ENCODE results near the gene CNKSR3.
"Not testable (repeated sequence)": the region's sequence is repeated elsewhere in the genome, so short reads cannot be mapped to it uniquely, and the experiment has no call there.

The CNKSR3 gene

GRCh38 chr6:154510144-154510905 is at the start of gene CNKSR3:
TSS of gene CNKSR3 (minus strand) at chr6:154510685. CDS start at chr6:154510114, 571 bp downstream.
- in situ Hi-C loops (cut with HindIII; ENCODE audit: low pct_unique_long_range_greater_than_20kb, low sequenced_read_pairs), result no loop called here

GRCh38 chr6:154558984-154559383 is 48.5 kb upstream of the CNKSR3 start:
- in situ Hi-C loops (cut with HindIII; ENCODE audit: low pct_unique_long_range_greater_than_20kb, low sequenced_read_pairs), result no loop called here
- no peak for DNase-seq (ENCODE audit: low read depth in 1 of 2, low spot score in 1 of 2)
- no peak for TF ChIP-seq JUND (IDR thresholded peaks at IDR 0.05; ENCODE audit: low read depth)

More at GRCh38 chr6:154510144-154510905, at the start of gene CNKSR3:
- DNase-seq (ENCODE audit: low read depth in 1 of 2, low spot score in 1 of 2), result no peak
- no peak for TF ChIP-seq JUND (IDR thresholded peaks at IDR 0.05; ENCODE audit: low read depth)

GRCh38 chr6:154558513-154558912 is 48.0 kb upstream of the CNKSR3 start:
- no peak for TF ChIP-seq JUND (IDR thresholded peaks at IDR 0.05; ENCODE audit: low read depth)
- no peak for DNase-seq (ENCODE audit: low read depth in 1 of 2, low spot score in 1 of 2)
- in situ Hi-C loops (cut with HindIII; ENCODE audit: low pct_unique_long_range_greater_than_20kb, low sequenced_read_pairs), result no loop called here

DNA sequence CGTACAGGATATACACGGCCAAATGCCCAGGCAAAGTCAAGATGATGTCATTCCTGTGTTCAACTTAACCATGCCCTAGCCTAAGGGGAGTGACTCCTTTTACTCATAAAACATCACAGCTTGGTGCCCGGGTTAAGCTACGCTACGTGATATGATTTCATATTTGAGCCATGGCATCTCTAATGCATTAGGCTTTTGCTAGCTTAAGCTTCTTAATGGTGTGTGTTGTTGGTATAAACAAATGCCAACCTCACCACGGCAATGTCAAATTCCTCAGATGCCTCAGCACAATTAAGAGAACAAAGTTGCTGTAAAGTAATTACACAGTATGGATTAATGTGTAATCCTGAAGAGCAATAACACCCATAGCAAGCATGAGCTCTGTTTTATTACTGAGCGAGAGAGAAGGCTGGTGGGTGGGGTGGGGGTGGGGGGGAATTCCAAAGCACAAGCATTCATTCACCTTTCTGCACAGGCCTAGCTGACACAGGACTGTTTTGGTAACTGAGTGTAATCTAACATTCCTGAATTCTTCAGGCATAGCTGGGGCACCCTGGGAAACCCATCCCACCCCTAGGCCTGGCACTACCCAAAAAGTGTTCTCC is 44.7 kb upstream of the CNKSR3 start:
- TF ChIP-seq JUND (IDR thresholded peaks at IDR 0.05; ENCODE audit: low read depth), result no peak
- peak; percentile 3 to 49 for DNase-seq (ENCODE audit: low read depth in 1 of 2, low spot score in 1 of 2)
- in situ Hi-C loops (cut with HindIII; ENCODE audit: low pct_unique_long_range_greater_than_20kb, low sequenced_read_pairs), result no loop called here

DNA sequence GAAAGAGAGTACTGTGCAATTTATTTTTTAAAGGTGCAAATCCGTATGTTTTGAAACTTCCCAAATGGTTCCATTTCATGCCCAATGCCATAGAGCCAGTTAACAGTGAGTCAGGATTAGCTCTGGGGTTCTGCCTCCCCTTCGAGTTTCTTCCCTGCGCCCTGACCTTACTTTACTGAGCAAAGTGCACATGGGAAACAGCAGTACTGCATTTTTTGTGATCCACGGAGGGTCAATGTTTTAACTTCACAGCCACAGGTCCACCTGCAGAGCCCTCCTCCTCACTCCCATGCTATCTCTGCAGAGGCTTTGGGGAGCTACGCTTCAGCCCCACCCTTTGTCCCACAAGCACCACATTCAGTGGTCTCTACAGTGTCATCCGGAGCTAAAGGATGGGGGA is 44.0 kb upstream of the CNKSR3 start:
- TF ChIP-seq JUND (IDR thresholded peaks at IDR 0.05; ENCODE audit: low read depth), result no peak
- in situ Hi-C loops (cut with HindIII; ENCODE audit: low pct_unique_long_range_greater_than_20kb, low sequenced_read_pairs), result no loop called here
- DNase-seq (ENCODE audit: low read depth in 1 of 2, low spot score in 1 of 2), result no peak

GRCh38 chr6:154550779-154551178 is 40.3 kb upstream of the CNKSR3 start:
- in situ Hi-C loops (cut with HindIII; ENCODE audit: low pct_unique_long_range_greater_than_20kb, low sequenced_read_pairs), result no loop called here
- no peak for TF ChIP-seq JUND (IDR thresholded peaks at IDR 0.05; ENCODE audit: low read depth)
- DNase-seq (ENCODE audit: low read depth in 1 of 2, low spot score in 1 of 2), result no peak

- in situ Hi-C loops (cut with HindIII; ENCODE audit: low pct_unique_long_range_greater_than_20kb, low sequenced_read_pairs), result no loop called here
- TF ChIP-seq JUND (IDR thresholded peaks at IDR 0.05; ENCODE audit: low read depth), result no peak
- no peak for DNase-seq (ENCODE audit: low read depth in 1 of 2, low spot score in 1 of 2)
Measured at GRCh38 chr6:154549179-154549578, 38.7 kb upstream of the CNKSR3 start.

DNA sequence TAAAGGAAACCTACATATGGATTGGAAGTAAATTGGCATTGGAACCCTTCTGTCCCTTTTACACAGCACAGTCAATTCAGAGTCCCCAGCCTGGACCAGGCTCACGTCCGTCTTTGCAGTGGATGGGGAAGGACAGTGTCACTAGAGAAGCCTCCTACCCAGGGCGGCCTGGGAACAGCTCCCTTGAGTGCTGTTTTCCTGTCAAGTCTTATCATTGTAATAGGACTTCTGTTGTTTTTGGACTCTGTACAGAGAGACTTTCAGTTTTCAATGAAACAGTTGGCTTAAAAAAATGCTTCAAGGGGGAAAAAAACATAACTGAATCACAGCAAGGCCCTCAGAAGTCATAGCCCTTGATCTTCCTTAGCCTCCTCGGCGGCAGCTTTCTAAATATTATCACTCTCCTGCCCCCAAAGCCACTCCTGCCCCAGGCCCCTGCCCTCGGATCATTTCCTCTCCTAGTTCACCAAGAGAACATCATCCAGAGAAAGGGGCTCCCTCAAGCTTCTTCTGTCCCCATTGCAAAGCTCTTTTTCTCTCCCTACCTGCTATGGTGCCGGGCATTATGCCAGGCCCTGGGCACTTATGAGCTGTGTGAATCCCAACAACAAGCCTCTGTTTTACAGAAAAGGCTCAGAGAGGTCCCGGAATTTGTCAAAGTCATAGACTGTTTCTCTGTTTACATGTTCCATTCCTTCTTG is 37.8 kb upstream of the CNKSR3 start:
- in situ Hi-C loops (cut with HindIII; ENCODE audit: low pct_unique_long_range_greater_than_20kb, low sequenced_read_pairs), result no loop called here
- TF ChIP-seq JUND (IDR thresholded peaks at IDR 0.05; ENCODE audit: low read depth), result no peak
- no peak for DNase-seq (ENCODE audit: low read depth in 1 of 2, low spot score in 1 of 2)

DNA sequence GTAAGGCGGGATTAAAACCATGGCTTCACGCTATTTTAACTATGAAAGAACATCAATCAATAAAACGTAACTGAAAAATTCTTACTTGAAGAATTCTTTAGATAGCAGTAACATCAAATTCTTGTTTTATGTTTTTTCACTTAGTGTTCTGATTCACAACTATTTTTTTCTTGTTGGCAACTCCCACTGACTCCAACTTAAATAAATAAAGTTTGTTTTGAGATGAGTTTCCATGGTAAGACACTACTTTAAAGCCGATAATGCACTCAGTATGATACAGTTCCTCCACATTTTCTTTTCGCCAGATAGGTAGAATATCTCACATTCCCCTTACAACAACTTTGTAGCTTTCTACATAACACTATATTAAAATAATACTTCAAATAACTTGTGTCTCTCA is 33.1 kb upstream of the CNKSR3 start:
- DNase-seq (ENCODE audit: low read depth in 1 of 2, low spot score in 1 of 2), result no peak
- no peak for TF ChIP-seq JUND (IDR thresholded peaks at IDR 0.05; ENCODE audit: low read depth)
- in situ Hi-C loops (cut with HindIII; ENCODE audit: low pct_unique_long_range_greater_than_20kb, low sequenced_read_pairs), result no loop called here

DNA sequence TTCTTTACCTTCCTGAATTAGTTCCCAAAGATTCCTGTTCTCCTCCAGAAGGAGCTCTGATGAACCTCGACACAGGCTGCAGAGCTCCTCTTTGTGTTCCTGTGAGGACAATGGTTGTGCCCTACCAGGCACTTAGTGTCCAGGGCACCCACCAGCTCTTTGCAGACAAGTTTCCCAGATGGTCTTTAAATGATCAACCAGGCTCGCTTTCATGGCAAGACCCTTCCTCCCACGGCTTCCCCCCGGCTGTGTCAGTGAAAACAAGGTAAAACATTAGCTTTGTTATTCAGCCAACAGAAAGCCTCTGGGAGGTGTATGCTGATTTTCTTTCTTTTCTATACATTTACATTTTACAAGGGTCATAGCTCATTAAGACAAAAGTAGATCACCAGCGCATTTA is 32.3 kb upstream of the CNKSR3 start:
- TF ChIP-seq JUND (IDR thresholded peaks at IDR 0.05; ENCODE audit: low read depth), result no peak
- no peak for DNase-seq (ENCODE audit: low read depth in 1 of 2, low spot score in 1 of 2)
- in situ Hi-C loops (cut with HindIII; ENCODE audit: low pct_unique_long_range_greater_than_20kb, low sequenced_read_pairs), result no loop called here

DNA sequence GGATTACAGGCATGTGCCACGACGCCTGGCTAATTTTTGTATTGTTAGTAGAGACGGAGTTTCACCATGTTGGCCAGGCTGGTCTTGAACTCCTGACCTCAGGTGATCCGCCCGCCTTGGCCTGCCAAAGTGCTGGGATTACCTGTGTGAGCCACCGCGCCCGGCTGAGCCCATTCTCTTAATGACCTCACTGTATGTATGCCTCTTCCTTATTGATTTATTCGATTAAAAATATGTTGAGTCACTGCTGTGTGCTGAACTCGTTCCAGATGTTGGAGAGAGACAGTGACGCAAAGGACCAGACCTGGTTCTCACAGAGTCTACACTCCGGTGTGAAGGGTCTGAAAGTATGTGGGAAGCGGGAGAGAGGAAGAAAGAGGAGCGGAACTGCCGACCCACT is 31.4 kb upstream of the CNKSR3 start:
- in situ Hi-C loops (cut with HindIII; ENCODE audit: low pct_unique_long_range_greater_than_20kb, low sequenced_read_pairs); DNase-seq (ENCODE audit: low read depth in 1 of 2, low spot score in 1 of 2): not testable (repeated sequence)

DNA sequence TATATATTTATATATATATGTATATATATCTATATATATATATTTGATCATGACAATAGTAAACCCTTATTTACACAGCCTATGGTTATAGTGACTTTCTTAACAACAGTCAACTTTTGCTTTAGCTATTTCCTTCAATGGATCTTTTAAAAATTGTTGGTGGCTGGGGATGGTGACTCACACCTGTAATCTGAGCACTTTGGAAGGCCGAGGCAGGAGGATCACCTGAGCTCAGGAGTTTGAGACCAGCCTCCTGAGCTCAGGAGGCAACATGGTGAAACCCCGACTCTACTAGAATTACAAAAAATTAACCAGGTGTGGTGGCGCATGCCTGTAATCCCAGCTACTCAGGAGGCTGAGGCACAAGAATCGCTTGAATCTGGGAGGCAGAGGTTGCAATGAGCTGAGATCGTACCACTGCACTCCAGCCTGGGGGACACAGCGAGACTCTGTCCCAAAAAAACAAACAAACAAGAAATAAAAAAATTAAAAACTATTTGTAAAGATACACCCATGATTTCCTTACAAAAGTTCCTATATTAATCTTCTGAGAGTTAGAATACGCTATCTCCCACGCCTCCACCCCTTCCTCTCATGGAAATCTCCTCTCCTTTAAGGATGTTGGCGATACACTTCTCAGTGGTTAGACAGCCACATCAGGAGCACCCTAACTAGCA is 29.2 kb upstream of the CNKSR3 start:
- DNase-seq (ENCODE audit: low read depth in 1 of 2, low spot score in 1 of 2), result no peak
- TF ChIP-seq JUND (IDR thresholded peaks at IDR 0.05; ENCODE audit: low read depth), result no peak
- in situ Hi-C loops (cut with HindIII; ENCODE audit: low pct_unique_long_range_greater_than_20kb, low sequenced_read_pairs), result no loop called here

All from T47D (cell line).